IPS-NIHi7 (cell line): ENCODE data around the gene MPLKIP.
"Not testable (repeated sequence)": the region's sequence is repeated elsewhere in the genome, so short reads cannot be mapped to it uniquely, and the experiment has no call there.

Source experiments
- DNase-seq: peaks from one replicate; pipeline ENCODE4 v3.0.0; 2012; ENCODE audit warnings: mixed read lengths; ENCODE audit errors: extremely low spot score

MPLKIP gene

DNA sequence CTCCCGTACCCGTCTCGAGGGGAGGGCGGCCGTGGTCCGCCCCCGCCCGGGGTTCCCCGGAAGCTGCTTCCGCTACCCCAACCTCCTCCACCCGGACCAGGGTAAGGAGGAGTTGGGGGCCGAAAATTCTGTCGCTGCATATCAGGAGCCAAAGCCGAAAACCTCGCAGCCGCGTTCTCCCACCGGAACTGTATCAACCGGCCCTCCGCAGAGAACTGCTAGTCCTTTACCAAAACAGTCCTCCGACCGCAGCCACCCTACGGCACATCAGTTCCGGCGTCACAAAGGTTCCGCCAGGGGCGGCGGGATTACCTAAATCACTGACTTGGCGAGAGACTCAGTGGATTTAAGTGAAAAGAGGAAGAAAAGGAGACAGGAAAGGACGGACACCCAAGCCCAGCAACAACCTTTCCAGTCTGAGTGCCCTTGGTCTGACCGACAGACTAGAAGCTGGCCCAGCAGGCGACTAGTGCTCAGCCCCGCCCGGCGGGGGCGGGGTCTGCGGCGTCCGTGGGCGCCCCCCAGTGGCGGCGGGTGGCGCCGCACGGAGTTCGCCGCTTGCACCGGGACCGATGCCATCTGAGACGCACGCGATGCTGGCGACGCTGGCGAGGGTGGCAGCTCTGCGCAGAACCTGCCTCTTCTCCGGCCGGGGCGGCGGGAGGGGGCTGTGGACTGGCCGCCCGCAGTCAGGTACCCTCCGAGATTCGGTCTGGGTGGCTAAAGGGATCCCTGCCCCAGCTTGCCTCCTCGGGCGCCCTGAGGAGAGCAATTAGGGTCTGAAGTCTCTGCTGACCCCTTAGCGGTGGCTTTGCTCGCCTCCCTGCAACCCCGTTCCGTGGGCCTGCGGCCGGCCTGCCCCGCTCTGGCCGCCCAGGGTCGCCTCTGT is at the start of gene MPLKIP, which contains the start of gene SUGCT:
TSS of gene MPLKIP (minus strand) at position 195 of the 889 bp plus-strand sequence. CDS start at position 140, 55 bp downstream.
TSS of gene SUGCT (plus strand) at position 578 of the 889 bp plus-strand sequence.
- DNase-seq = peak; percentile 94

DNA sequence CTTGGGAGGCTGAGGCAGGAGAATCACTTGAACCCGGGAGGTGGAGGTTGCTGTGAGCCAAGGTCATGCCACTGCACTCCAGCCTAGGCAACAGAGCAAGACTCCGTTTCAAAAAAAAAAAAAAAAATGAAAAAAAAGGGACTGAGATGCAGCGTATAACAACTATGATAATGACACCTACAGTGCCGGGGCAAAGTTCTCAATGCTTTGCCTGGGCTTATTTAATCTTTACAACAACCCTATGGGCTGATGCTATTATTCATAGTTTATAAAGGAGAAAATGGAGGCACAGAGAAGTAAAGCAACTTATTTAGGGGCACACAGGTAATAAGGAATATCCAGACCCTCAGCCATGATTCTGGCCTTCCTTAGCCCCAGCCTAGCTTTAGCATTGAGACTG is 48.0 kb upstream of the MPLKIP start:
- DNase-seq = no peak

DNA sequence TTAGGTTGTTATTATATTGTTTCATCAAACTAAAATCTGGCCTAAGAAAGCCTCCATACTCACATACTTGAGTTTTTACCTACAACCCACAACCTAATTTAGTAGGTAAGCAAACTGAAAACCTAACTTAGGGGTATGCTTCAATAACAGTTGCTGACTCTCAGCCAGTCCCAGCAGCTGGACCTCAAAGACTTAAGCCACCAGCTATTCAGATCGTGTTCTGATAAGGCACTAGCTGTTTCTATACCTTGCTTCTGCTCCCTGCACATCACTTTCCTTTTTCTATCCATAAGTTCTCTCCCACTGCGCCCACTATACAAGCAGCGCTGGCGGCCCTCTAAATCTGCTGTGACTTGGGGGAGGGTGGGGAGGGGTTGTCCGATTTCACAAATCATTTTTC is 42.6 kb upstream of the MPLKIP start:
- DNase-seq = no peak

DNA sequence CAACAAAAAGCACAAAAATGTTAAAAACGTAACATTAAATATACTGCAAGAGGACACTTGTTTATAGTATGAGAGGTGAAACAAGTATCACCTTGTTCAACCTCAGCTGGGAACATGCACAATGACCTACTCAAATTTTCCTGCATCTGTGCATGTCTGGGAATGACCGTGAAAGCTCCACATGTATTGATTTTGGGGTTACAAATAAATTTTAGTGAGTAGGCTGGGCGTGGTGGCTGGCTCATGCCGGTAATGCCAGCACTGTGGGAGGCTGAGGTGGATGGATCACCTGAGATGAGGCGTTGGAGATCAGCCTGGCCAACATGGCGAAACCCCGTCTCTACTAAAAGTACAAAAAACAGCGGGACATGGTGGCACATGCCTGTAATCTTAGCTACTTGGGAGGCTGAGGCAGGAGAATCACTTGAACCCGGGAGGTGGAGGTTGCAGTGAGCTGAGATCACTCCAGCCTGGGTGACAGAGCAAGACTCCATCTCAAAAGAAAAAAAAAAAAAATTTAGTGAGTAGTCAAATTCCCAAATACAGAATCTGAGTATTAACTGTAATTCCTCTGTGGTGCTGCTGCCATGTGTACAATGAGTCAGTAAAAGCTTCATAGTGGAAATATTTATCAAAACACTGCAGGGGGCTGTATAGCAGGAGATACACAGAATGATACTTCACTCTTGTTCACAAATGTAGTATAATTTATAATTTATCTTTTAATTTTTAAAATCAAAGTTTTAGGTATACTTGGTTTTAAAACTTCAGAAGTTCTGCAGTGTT is 41.5 kb upstream of the MPLKIP start:
- DNase-seq = no peak

DNA sequence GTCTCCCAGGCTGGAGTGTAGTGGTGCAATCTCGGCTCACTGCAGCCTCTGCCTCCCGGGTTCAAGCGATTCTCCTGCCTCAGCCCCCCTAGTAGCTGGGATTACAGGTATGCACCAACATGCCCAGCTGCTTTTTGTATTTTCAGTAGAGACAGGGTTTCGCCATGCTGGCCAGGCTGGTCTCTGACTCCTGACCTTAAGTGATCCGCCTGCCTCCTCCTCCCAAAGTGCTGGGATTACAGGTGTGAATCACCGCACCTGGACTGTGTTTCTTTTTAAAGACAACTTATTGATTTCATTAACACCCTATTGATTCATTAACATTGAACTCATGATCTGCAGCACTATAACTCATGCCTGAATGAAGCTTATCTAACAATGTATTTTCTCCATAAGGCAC is 40.8 kb upstream of the MPLKIP start:
- DNase-seq = not testable (repeated sequence)

DNA sequence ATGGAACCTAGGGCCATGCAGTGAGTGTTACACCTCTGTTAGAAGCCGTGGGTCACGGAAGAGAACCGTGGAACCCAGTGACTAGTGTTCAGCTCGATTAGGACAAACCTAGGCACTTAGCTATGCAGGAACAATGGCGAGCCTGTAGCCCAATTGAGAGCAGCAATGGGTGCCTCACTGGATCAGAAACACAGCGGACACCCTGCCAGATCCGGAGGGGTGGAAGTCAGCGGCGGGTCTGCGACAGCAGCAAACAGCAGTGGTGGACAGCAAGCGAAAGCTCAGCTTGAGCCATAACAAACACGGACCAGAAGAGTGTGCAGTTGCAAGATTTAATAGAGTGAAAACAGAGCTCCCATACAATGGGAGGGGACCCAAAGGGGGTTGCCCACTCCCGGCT is 38.7 kb upstream of the MPLKIP start:
- DNase-seq = not testable (repeated sequence)

DNA sequence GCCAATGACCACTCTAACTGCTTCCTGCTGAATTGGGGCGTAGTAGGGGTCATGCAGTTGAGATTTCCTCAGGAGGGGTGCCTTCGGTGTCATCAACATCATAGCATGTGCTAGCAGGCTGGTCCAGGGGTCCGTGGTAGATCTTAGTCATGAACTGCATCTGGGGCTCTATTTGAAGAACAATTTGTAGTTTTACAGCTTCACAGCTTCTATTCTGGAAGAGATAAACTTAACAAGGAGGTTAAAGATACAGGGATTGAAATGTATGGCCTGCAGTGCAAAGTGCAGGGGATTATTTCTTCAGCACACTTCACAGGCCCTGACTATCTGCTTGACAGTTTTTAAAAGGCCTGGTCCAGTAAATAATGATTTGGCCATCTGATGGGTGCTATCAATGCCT is 33.8 kb upstream of the MPLKIP start:
- not testable (repeated sequence) for DNase-seq

DNA sequence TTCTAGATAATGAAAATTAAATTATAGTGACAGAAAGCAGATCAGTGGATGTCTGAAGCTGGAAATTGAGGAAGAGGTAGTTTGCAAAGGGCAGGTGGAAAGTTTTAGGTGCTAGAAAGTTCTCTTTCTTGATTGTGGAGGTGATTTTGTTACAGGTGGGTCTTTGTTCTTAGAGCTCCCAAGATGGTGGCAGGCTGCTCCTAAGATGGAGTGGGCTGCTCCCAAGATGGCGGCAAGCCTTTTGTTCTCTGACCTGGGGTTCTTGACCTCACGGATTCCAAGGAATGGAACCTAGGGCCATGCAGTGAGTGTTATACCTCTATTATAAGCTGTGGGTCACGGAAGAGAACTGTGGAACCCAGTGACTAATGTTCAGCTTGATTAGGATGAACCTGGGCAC is 32.9 kb upstream of the MPLKIP start:
- no peak for DNase-seq

DNA sequence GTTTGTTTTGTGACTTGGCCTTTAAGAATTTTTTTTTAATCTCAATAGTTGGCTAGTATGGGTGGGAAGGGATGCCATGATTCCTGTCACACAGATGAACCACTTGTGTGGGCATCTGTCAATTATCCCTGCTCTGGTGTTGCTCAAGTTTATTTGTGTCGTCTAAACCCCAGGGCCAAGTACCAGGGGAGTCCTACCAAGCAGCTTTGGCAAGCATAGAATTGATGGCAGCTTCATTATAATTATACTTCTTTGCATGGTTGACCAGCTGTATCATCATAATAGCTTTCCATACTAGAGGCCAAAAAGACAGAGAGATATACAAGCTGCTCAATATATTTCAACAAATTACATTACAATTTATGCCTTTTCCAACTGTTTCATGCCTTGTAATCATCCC is 30.8 kb upstream of the MPLKIP start:
- no peak for DNase-seq

DNA sequence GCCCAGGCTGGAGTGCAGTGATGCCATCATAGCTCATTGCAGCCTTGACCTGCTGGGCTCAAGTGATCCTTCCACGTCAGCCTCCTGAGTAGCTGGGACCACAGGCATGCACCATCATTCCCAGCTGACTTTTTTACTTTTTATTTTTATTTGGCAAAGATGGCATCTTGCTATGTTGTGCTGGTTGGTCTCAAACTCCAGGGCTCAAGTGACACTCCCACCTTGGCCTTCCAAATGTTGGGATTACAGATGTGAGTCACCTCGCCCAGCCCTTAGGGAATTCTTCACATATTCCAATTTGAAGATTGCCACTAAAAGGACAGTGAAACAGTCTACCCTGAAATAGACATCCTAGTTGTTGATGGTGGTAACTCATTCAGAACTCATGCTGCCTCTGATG is 28.1 kb upstream of the MPLKIP start:
- no peak for DNase-seq

DNA sequence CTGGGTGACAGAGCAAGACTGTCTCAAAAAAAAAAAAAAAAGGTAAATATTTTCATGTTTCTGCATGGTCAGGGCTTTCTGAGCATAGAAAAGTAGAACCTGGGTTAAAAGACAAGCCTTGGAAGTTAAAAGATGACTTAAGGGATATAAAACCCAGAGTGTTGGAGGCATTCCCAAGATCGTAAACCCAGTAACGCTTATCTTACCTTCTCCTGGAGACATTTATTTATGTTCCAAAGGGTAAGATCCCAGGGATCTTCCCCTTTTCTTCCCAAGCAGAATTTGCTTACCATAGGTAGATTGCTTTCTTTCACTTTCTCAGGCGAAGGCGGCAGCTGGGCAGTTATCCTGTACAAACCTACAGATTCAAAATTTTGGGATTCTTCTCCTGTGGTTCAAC is 22.6 kb upstream of the MPLKIP start:
- no peak for DNase-seq

DNA sequence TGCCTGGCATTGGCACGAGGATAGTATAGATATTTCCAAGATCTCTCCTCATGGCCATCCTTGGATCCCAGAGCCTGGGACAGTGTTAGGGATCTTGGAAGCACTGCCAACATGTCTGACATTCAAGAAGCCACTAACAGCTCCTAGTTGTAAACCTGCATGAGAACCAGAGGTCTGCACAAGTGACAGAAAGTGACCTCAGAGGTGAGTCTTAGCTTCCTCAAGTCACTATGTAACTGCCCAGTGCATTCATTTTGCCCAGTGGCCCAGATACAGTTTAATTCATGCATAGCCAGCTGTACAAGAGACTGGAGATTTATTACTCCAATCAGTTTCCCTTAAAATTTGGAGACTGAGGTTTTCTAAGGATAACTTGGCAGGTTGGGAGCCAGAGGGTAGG is 17.1 kb upstream of the MPLKIP start:
- no peak for DNase-seq

DNA sequence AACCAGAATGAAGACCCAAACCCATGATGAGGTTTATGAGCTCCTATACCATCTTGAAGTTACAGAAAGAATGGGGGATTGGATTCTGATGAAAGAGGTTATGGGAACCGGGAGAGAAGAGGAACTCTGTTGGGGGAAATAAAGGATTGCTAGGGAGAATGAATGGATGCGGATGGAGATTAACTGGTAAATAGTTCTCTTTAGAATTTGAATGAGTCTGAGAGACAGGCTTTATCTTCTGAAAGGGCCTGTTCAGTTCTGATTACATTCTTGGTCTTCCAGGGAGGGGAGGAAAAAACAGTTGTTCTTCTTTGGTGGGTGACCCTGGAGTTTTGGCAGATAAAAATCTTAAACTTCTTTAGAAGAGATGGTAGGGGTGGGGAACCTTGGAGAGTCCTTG is 14.2 kb upstream of the MPLKIP start:
- DNase-seq = no peak

DNA sequence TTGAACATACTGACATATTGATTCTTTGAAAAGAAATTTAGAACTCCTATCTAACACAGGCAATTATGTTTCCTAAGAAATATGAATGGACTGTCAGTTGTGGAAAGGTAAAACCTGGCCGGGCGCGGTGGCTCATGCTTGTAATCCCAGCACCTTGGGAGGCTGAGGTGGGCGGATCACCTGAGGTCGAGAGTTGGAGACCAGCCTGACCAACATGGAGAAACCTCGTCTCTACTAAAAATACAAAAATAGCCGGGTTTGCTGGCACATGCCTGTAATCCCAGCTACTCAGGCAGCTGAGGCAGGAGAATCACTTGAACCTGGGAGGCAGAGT is 13.8 kb upstream of the MPLKIP start:
- not testable (repeated sequence) for DNase-seq

DNA sequence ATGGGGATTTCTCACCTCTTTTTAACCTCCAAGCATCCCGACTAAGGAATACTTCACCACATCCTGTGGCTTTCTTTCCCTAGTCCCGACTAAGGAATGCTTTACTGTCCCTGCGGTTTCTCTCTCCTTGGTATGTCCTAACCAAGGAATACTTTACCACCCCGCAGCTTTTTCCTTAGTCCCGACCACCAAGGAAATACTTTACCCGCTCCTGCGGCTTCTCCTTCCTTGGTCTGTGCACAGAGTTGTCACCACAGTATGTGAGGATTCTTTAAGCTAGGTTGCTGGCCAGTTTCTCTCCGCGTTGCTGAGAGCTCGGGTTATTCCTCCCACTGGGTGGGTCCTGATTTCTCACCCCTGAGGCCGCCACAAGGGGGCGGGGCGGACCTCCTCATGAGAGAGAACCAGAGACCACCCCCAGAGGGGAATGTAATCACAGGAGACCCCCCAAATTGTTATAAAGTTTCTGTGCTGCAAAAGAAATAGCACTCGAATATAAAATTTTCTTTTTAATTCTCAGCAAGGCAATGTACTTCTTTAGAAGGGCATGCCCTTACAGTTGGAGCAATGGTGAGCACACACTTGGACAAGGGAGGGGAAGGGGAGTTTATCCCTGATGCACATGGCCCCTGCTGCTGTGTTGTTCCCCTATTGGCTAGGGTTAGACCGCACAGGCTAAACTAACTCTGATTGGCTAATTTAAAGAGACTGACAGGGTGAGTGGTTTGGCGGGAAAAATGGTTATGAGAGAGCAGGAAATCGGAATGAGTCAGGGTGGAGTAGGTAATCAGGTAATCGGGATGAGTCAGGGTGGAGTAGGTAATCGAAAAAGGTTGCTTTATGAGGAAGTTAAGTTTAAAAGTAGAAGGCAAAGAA is 13.2 kb upstream of the MPLKIP start:
- DNase-seq = no peak

DNA sequence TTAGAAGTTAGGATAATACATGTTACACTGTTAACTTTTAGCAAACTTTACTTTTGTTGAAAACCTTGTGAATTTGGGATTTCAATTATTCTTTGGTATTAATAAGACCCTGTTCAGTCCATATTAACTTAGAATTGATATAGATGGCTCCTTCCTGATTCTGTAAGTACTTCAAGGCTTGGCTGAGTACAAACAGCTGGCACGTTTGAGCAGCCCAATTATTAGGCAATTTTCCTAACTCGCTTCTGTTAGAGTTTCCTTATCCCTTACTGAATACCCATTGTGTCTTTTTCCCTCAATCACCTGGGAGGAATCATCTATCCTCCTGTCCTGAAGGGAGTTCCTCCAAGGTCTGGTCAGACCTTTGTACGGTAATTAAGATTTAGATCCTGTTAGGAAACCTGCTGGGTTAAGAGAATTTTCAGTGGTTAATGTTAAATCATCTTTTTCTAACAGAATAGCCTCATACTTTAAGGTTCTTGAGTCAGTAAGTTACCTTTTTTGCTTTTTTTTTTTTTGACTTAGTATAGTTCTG is 11.2 kb upstream of the MPLKIP start:
- DNase-seq = not testable (repeated sequence)

DNA sequence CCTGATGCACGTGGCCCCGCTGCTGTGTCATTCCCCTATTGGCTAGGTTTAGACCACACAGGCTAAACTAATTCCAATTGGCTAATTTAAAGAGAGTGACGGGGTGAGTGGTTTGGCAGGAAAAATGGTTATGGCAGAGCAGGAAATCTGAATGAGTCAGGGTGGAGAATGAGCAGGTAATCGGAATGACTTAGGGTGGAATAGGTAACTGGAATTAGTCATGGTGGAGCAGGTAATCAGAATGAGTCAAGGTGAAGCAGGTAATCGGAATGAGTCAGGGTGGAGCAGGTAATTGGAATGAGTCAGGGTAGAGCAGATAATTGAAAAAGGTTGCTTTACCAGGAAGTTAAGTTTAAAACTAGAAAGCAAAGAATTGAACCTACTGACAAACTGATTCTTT is 7.5 kb upstream of the MPLKIP start:
- not testable (repeated sequence) for DNase-seq

DNA sequence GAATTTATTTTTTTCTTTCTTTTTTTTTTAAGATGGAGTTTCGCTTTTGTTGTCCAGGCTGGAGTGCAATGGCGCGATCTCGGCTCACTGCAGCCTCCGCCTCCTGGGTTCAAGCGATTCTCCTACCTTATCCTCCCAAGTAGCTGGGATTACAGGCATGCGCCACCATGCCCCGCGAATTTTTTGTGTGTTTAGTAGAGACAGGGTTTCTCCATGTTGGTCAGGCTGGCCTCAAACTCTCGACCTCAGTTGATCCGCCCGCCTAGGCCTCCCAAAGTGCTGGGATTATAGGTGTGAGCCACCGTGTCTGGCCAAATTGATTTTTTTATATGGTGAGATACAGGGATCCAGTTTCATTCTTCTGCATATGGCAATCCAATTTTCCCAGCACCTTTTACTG is 5.5 kb upstream of the MPLKIP start:
- not testable (repeated sequence) for DNase-seq

DNA sequence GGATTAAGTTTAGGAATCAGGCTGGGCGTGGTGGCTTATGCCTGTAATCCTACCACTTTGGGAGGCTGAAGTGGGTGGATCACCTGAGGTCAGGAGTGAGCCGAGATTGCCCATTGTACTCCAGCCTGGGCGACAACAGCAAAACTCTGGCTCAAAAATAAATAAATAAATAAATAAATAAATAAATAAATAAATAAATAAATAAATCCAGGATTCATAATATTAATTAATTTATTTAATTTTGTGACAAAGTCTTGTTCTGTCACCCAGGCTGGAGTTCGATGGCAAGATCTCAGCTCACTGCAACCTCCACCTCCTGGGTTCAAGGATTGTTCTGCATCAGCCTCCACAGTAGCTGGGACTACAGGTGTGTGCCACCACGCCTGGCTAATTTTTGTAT is 4.6 kb upstream of the MPLKIP start:
- DNase-seq = no peak

DNA sequence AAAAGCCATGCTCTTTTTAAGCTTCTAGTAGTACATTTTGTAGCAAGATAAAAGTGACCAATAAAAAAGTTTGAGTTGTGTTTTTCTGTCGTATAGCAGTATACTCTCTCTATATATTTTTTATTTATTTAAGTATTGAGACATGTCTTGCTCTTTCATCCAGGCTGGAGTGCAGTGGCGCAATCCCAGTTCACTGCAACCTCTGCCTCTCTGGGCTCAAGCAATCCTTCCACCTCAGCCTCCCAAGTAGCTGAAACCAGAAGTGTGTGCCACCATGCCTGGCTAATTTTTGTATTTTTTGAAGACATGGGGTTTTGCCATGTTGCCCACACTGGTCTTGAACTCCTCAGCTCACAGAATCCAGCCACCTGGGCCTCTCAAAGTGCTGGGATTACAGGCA is 3.1 kb upstream of the MPLKIP start:
- no peak for DNase-seq

DNA sequence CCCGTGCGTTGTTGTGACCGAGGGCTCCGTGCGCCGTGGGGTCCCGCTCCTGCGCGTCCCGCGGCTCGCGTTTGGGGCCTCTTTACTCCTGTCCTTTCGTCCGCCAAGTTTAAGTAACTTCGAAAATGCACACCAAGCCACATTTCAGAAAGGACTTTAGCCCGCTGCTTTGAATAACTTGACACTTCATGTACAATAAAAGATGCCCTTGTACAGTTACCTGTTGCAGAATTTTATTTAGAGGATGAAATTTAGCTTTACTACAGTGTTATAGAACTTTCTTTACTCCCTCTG is 842 bp upstream of the MPLKIP start:
- no peak for DNase-seq
